ENCODE data around the gene CCDC158. TPM values are rescaled to one million over a fixed set of nuclear protein-coding genes. Genes with fewer than 3 reads are reported as not detected.

The CCDC158 gene
- total and polyA plus RNA-seq, 2 of the 4 experiments (the other 2 are of a cell fraction), result not detected

- BruUV-seq (replicated peaks), result no TSS peak
- CTCF ChIA-PET, result no interaction called here
- Histone ChIP-seq H3K4me3 (ENCODE audit: insufficient read depth, low read depth, low read length) (no peak overlapping the region), H2BK5ac (ENCODE audit: low read depth, low read length, poor library complexity, severe bottlenecking) (no peak overlapping the region), H2AK5ac (ENCODE audit: low read depth, low read length) (no peak overlapping the region), H3K9me3 (ENCODE audit: control insufficient read depth, insufficient read depth, low read length) (no peaks in the 10 kb centered on the region), H3K4me1 (ENCODE audit: control insufficient read depth, insufficient read depth, low read length) (no peaks in the 10 kb centered on the region), H2AK9ac (replicated peaks; ENCODE audit: low read depth, low read length, poor library complexity) (no peak overlapping the region), H2BK120ac (ENCODE audit: low read depth, low read length) (no peak overlapping the region), H3K79me1 (ENCODE audit: low read depth in 1 of 2, low read length in 2 of 2) (no peaks in the 10 kb centered on the region), H3K4ac (ENCODE audit: low read depth, low read length) (no peak overlapping the region), H3K4me2 (ENCODE audit: low read depth, low read length) (no peak overlapping the region), H2AFZ (replicated peaks; ENCODE audit: low read length, poor library complexity) (no peak overlapping the region), H3K27ac (ENCODE audit: insufficient read depth, low read length) (no peak overlapping the region), H4K5ac (ENCODE audit: low read depth, low read length) (no peak overlapping the region), H4K20me1 (ENCODE audit: insufficient read depth, low read length) (no peaks in the 10 kb centered on the region), H2BK15ac (ENCODE audit: low read depth, low read length) (no peak overlapping the region), H3K9ac (ENCODE audit: low read depth, low read length) (no peak overlapping the region), H3K18ac (ENCODE audit: low read depth, low read length) (no peak overlapping the region), H4K8ac (ENCODE audit: low read depth in 2 of 2, low read length in 2 of 2) (no peak overlapping the region), H3K23ac (ENCODE audit: low read depth, low read length) (no peak overlapping the region), H3K56ac (ENCODE audit: extremely low read depth, insufficient read depth, low read length) (no peak overlapping the region), H3K27me3 (ENCODE audit: control insufficient read depth, insufficient read depth, low read length) (peaks cover 7% of the 10 kb centered on the region), H2BK20ac (ENCODE audit: low read depth, low read length) (no peak overlapping the region), H3K36me3 (ENCODE audit: control insufficient read depth, insufficient read depth, low read length) (no peaks in the 10 kb centered on the region), H3K14ac (replicated peaks; ENCODE audit: low read depth, low read length) (no peak overlapping the region), H3K9me1 (ENCODE audit: insufficient read depth, low read length) (no peaks in the 10 kb centered on the region), H4K91ac (ENCODE audit: insufficient read depth, low read depth, low read length) (no peak overlapping the region)
- in situ Hi-C loops (cut with MboI; ENCODE audit: low sequenced_read_pairs) (no loop called here), dilution Hi-C loops (cut with HindIII; ENCODE audit: low sequenced_read_pairs, unreplicated experiment) (no loop called here), intact Hi-C loops (cut with micrococcal nuclease) (no loop called here)
- TF ChIP-seq RAD21 (IDR thresholded peaks at IDR 0.05; ENCODE audit: low read length) (no peak), USF2 (IDR thresholded peaks at IDR 0.05; ENCODE audit: low read depth, low read length) (no peak), CEBPB (IDR thresholded peaks at IDR 0.05; ENCODE audit: low read depth, low read length) (no peak), CHD1 (IDR thresholded peaks at IDR 0.05; ENCODE audit: low read depth, low read length) (no peak)
- POLR2A ChIA-PET (ENCODE audit: unreplicated experiment), result no interaction called here
- DNase-seq (no peak), ATAC-seq (ENCODE audit: low read depth) (no peak)
- WGBS, 2 experiments (ENCODE audit: extremely low coverage in 2 of 2, insufficient read length in 1 of 2), result no CpG with 5 or more reads among the region's 2 CpGs
Observed at GRCh38 chr4:76342803-76343202, 78.1 kb downstream of the CCDC158 start.
